HEK293 (cell line): ENCODE data around the gene NABP1.

ENCODE experiments used
- BCL11A ChIP-seq: fragments of 450-650 bp; formaldehyde crosslinking; IDR thresholded peaks from 2 replicates; pipeline ENCODE4 v1.5.1; 2016; ENCODE audit warnings: low read depth, missing biosample characterization, missing genetic modification characterization
- BCL11B ChIP-seq: fragments of 450-650 bp; formaldehyde crosslinking; IDR thresholded peaks from 2 replicates; pipeline ENCODE4 v1.5.1; 2016; ENCODE audit warnings: low read depth, missing biosample characterization, missing genetic modification characterization
- GFI1B ChIP-seq: fragments of 450-650 bp; formaldehyde crosslinking; IDR thresholded peaks from 2 replicates; pipeline ENCODE4 v1.5.1; 2016; ENCODE audit warnings: missing biosample characterization, missing genetic modification characterization
- HOXD13 ChIP-seq: sonication (generic); formaldehyde crosslinking; IDR thresholded peaks from 2 replicates; pipeline ENCODE4 v1.8.0; 2022; ENCODE audit warnings: missing genetic modification reagents, borderline replicate concordance
- KLF16 ChIP-seq: fragments of 450-650 bp; formaldehyde crosslinking; IDR thresholded peaks from 2 replicates; pipeline ENCODE4 v1.5.1; 2017; ENCODE audit warnings: missing biosample characterization, missing genetic modification characterization
- MYNN ChIP-seq: fragments of 450-650 bp; formaldehyde crosslinking; IDR thresholded peaks from 2 replicates; pipeline ENCODE4 v1.5.1; 2016; ENCODE audit warnings: missing biosample characterization, missing genetic modification characterization, borderline replicate concordance
- MZF1 ChIP-seq: fragments of 450-650 bp; formaldehyde crosslinking; IDR thresholded peaks from 2 replicates; pipeline ENCODE4 v1.5.1; 2017; ENCODE audit warnings: missing biosample characterization, missing genetic modification characterization, borderline replicate concordance
- SETDB1 ChIP-seq: IDR thresholded peaks from one replicate; pipeline ENCODE4 v1.6.1; 2017; ENCODE audit warnings: mild to moderate bottlenecking, low read length, moderate library complexity, mixed read lengths; ENCODE audit not compliant: insufficient read length
- SP2 ChIP-seq: fragments of 450-650 bp; formaldehyde crosslinking; IDR thresholded peaks from 2 replicates; pipeline ENCODE4 v1.5.1; 2016; ENCODE audit warnings: missing biosample characterization, missing genetic modification characterization
- SP7 ChIP-seq: fragments of 450-650 bp; formaldehyde crosslinking; IDR thresholded peaks from 2 replicates; pipeline ENCODE4 v1.5.1; 2016; ENCODE audit warnings: missing biosample characterization, missing genetic modification characterization
- ZBTB17 ChIP-seq: fragments of 450-650 bp; formaldehyde crosslinking; IDR thresholded peaks from 2 replicates; pipeline ENCODE4 v1.5.1; 2016; ENCODE audit warnings: missing biosample characterization, missing genetic modification characterization
- ZBTB7A ChIP-seq: fragments of 450-650 bp; formaldehyde crosslinking; IDR thresholded peaks from 2 replicates; pipeline ENCODE4 v1.5.1; 2016; ENCODE audit warnings: low read depth, missing biosample characterization, missing genetic modification characterization
- ZBTB8A ChIP-seq: fragments of 450-650 bp; formaldehyde crosslinking; IDR thresholded peaks from 2 replicates; pipeline ENCODE4 v1.5.1; 2016; ENCODE audit warnings: missing biosample characterization, missing genetic modification characterization
- ZEB2 ChIP-seq: fragments of 450-650 bp; formaldehyde crosslinking; IDR thresholded peaks from 2 replicates; pipeline ENCODE4 v1.5.1; 2016; ENCODE audit warnings: missing biosample characterization, missing genetic modification characterization
- ZFHX2 ChIP-seq: fragments of 450-650 bp; formaldehyde crosslinking; conservative IDR thresholded peaks from 2 replicates; pipeline ENCODE4 v1.5.1; 2016; ENCODE audit warnings: missing biosample characterization, missing genetic modification characterization
- ZFP41 ChIP-seq: fragments of 450-650 bp; formaldehyde crosslinking; IDR thresholded peaks from 2 replicates; pipeline ENCODE4 v1.5.1; 2016; ENCODE audit warnings: missing biosample characterization, missing genetic modification characterization, borderline replicate concordance
- ZNF112 ChIP-seq: fragments of 450-650 bp; formaldehyde crosslinking; IDR thresholded peaks from 2 replicates; pipeline ENCODE4 v1.5.0; 2017; ENCODE audit warnings: missing biosample characterization, missing genetic modification characterization
- ZNF138 ChIP-seq: fragments of 450-650 bp; formaldehyde crosslinking; IDR thresholded peaks from 2 replicates; pipeline ENCODE4 v1.5.1; 2016; ENCODE audit warnings: missing biosample characterization, missing genetic modification characterization, borderline replicate concordance
- ZNF157 ChIP-seq: fragments of 450-650 bp; formaldehyde crosslinking; IDR thresholded peaks from 2 replicates; pipeline ENCODE4 v1.5.1; 2016; ENCODE audit warnings: missing biosample characterization, missing genetic modification characterization
- ZNF174 ChIP-seq: fragments of 450-650 bp; formaldehyde crosslinking; IDR thresholded peaks from 2 replicates; pipeline ENCODE4 v1.5.0; 2017; ENCODE audit warnings: missing biosample characterization, mild to moderate bottlenecking, missing genetic modification characterization
- ZNF175 ChIP-seq: fragments of 450-650 bp; formaldehyde crosslinking; IDR thresholded peaks from 2 replicates; pipeline ENCODE4 v1.5.1; 2016; ENCODE audit warnings: missing biosample characterization, missing genetic modification characterization
- ZNF18 ChIP-seq: fragments of 450-650 bp; formaldehyde crosslinking; IDR thresholded peaks from 2 replicates; pipeline ENCODE4 v1.5.1; 2016; ENCODE audit warnings: missing biosample characterization, missing genetic modification characterization
- ZNF2 ChIP-seq: fragments of 450-650 bp; formaldehyde crosslinking; IDR thresholded peaks from 2 replicates; pipeline ENCODE4 v1.5.1; 2016; ENCODE audit warnings: missing biosample characterization, missing genetic modification characterization
- ZNF214 ChIP-seq: fragments of 450-650 bp; formaldehyde crosslinking; IDR thresholded peaks from 2 replicates; pipeline ENCODE4 v1.5.1; 2017; ENCODE audit warnings: missing biosample characterization, mild to moderate bottlenecking, missing genetic modification characterization, borderline replicate concordance
- ZNF24 ChIP-seq: fragments of 450-650 bp; formaldehyde crosslinking; IDR thresholded peaks from 2 replicates; pipeline ENCODE4 v1.5.1; 2016; ENCODE audit warnings: missing biosample characterization, missing genetic modification characterization
- ZNF266 ChIP-seq: fragments of 450-650 bp; formaldehyde crosslinking; IDR thresholded peaks from 2 replicates; pipeline ENCODE4 v1.5.1; 2016; ENCODE audit warnings: missing biosample characterization, missing genetic modification characterization, low read depth
- ZNF350 ChIP-seq: fragments of 450-650 bp; formaldehyde crosslinking; IDR thresholded peaks from 2 replicates; pipeline ENCODE4 v1.5.0; 2017; ENCODE audit warnings: missing biosample characterization, mild to moderate bottlenecking, missing genetic modification characterization
- ZNF560 ChIP-seq: fragments of 450-650 bp; formaldehyde crosslinking; IDR thresholded peaks from 2 replicates; pipeline ENCODE4 v1.5.1; 2017; ENCODE audit warnings: missing biosample characterization, missing genetic modification characterization, borderline replicate concordance
- ZNF561 ChIP-seq: fragments of 450-650 bp; IDR thresholded peaks from 2 replicates; pipeline ENCODE4 v1.5.1; 2018; ENCODE audit warnings: missing biosample characterization, missing genetic modification characterization, borderline replicate concordance
- ZNF571 ChIP-seq: fragments of 450-650 bp; formaldehyde crosslinking; IDR thresholded peaks from 2 replicates; pipeline ENCODE4 v1.5.0; 2017; ENCODE audit warnings: missing biosample characterization, missing genetic modification characterization
- ZNF626 ChIP-seq: fragments of 450-650 bp; sonication (Bioruptor Pico); formaldehyde crosslinking; IDR thresholded peaks from 2 replicates; pipeline ENCODE4 v1.5.1; 2018; ENCODE audit warnings: missing biosample characterization, missing genetic modification characterization, inconsistent platforms
- ZNF654 ChIP-seq: fragments of 450-650 bp; formaldehyde crosslinking; IDR thresholded peaks from 2 replicates; pipeline ENCODE4 v1.5.1; 2016; ENCODE audit warnings: low read depth, missing biosample characterization, missing genetic modification characterization
- ZNF747 ChIP-seq: fragments of 450-650 bp; formaldehyde crosslinking; IDR thresholded peaks from 2 replicates; pipeline ENCODE4 v1.5.1; 2016; ENCODE audit warnings: missing biosample characterization, missing genetic modification characterization
- ZNF768 ChIP-seq: fragments of 450-650 bp; formaldehyde crosslinking; IDR thresholded peaks from 2 replicates; pipeline ENCODE4 v1.5.1; 2018; ENCODE audit warnings: missing biosample characterization, mild to moderate bottlenecking, missing genetic modification characterization
- ZNF777 ChIP-seq: fragments of 450-650 bp; formaldehyde crosslinking; IDR thresholded peaks from 2 replicates; pipeline ENCODE4 v1.5.1; 2017; ENCODE audit warnings: missing biosample characterization, missing genetic modification characterization, borderline replicate concordance
- ZSCAN4 ChIP-seq: fragments of 450-650 bp; formaldehyde crosslinking; IDR thresholded peaks from 2 replicates; pipeline ENCODE4 v1.5.1; 2017; ENCODE audit warnings: missing biosample characterization, missing genetic modification characterization
- TF ChIP-seq, protein P1 (sequence below): fragments of 450-650 bp; formaldehyde crosslinking; IDR thresholded peaks from 2 replicates; pipeline ENCODE4 v1.5.1; 2016; ENCODE audit warnings: missing biosample characterization, missing genetic modification characterization
- TF ChIP-seq, protein P2 (sequence below): fragments of 450-650 bp; formaldehyde crosslinking; IDR thresholded peaks from 2 replicates; pipeline ENCODE4 v1.5.1; 2016; ENCODE audit warnings: missing biosample characterization, missing genetic modification characterization

Gene NABP1

GRCh38 chr2:191643429-191643828 lies 34.5 kb upstream of the NABP1 start (continued):
- TF ChIP-seq, protein P1, sequence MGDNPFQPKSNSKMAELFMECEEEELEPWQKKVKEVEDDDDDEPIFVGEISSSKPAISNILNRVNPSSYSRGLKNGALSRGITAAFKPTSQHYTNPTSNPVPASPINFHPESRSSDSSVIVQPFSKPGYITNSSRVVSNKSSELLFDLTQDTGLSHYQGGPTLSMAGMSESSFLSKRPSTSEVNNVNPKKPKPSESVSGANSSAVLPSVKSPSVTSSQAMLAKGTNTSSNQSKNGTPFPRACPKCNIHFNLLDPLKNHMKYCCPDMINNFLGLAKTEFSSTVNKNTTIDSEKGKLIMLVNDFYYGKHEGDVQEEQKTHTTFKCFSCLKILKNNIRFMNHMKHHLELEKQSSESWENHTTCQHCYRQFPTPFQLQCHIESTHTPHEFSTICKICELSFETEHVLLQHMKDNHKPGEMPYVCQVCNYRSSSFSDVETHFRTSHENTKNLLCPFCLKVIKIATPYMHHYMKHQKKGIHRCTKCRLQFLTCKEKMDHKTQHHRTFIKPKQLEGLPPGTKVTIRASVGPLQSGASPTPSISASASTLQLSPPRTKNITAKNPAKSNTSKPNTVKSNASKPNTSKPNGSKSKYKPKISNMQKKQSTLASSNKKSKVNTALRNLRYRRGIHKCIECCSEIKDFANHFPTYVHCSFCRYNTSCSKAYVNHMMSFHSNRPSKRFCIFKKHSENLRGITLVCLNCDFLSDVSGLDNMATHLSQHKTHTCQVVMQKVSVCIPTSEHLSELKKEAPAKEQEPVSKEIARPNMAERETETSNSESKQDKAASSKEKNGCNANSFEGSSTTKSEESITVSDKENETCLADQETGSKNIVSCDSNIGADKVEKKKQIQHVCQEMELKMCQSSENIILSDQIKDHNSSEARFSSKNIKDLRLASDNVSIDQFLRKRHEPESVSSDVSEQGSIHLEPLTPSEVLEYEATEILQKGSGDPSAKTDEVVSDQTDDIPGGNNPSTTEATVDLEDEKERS (tag by site-specific recombination), result no peak
- TF ChIP-seq KLF16 (tag by site-specific recombination), result no peak
- TF ChIP-seq, protein P2, sequence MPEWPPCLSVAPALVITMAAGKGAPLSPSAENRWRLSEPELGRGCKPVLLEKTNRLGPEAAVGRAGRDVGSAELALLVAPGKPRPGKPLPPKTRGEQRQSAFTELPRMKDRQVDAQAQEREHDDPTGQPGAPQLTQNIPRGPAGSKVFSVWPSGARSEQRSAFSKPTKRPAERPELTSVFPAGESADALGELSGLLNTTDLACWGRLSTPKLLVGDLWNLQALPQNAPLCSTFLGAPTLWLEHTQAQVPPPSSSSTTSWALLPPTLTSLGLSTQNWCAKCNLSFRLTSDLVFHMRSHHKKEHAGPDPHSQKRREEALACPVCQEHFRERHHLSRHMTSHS (tag by site-specific recombination), result no peak
- TF ChIP-seq ZBTB7A, result no peak
- no peak for TF ChIP-seq MZF1
- no peak for TF ChIP-seq ZNF571 (tag by site-specific recombination)
- TF ChIP-seq ZNF175 (tag by site-specific recombination), result no peak
- no peak for TF ChIP-seq ZNF2 (tag by site-specific recombination)
- TF ChIP-seq ZNF18 (tag by site-specific recombination), result no peak
- TF ChIP-seq ZNF626 (tag by site-specific recombination), result no peak
- peak; percentile 45; the same call in 1 of the 2 replicates for TF ChIP-seq BCL11A (tag by site-specific recombination)
- TF ChIP-seq ZNF777, result no peak
- no peak for TF ChIP-seq MYNN (tag by site-specific recombination)
- TF ChIP-seq ZBTB8A (tag by site-specific recombination), result peak; percentile 35; the same call in 1 of the 2 replicates
- TF ChIP-seq SP7, result no peak
- TF ChIP-seq ZSCAN4 (tag by site-specific recombination), result no peak
- no peak for TF ChIP-seq GFI1B
- TF ChIP-seq ZNF138 (tag by site-specific recombination), result no peak
- TF ChIP-seq BCL11B, result no peak
- TF ChIP-seq SP2, result no peak
- TF ChIP-seq HOXD13 (CRISPR knock-in tag), result no peak
- no peak for TF ChIP-seq ZEB2
- no peak for TF ChIP-seq ZNF768 (tag by site-specific recombination)
- TF ChIP-seq ZNF654 (tag by site-specific recombination), result no peak
- no peak for TF ChIP-seq ZNF157 (tag by site-specific recombination)
- no peak for TF ChIP-seq ZNF266 (tag by site-specific recombination)
- no peak for TF ChIP-seq ZNF350 (tag by site-specific recombination)
- no peak for TF ChIP-seq SETDB1
- peak; percentile 64; the same call in 1 of the 2 replicates for TF ChIP-seq ZNF561 (tag by site-specific recombination)
- TF ChIP-seq ZFP41 (tag by site-specific recombination), result no peak
- TF ChIP-seq ZFHX2 (tag by site-specific recombination), result no peak
- no peak for TF ChIP-seq ZNF112 (tag by site-specific recombination)
- no peak for TF ChIP-seq ZNF174
- no peak for TF ChIP-seq ZNF747 (tag by site-specific recombination)
- peak; percentile 40; the same call in 1 of the 2 replicates for TF ChIP-seq ZBTB17 (tag by site-specific recombination)
- TF ChIP-seq ZNF24 (tag by site-specific recombination), result no peak
- TF ChIP-seq ZNF560 (tag by site-specific recombination), result no peak
- no peak for TF ChIP-seq ZNF214 (tag by site-specific recombination)
